Stomach (tissue), 4 donors: Measurements from ENCODE around the gene XPO6.
"Not testable (repeated sequence)": the region's sequence is repeated elsewhere in the genome, so short reads cannot be mapped to it uniquely, and the experiment has no call there.

Experiments used
- CTCF ChIP-seq, 7 experiments: fragments of 450-650 bp in 4 of 7; fragments of 200-600 bp in 3 of 7; sonication (generic) in 3 of 7; IDR thresholded peaks; one replicate each; pipeline ENCODE4 v1.5.1; 2016 to 2019; ENCODE audit warnings: antibody characterized with exemption in 7 of 7, control low read depth in 2 of 7, mild to moderate bottlenecking in 1 of 7
- POLR2A ChIP-seq, 4 donors: fragments of 450-650 bp; IDR thresholded peaks; one replicate each; pipeline ENCODE4 v1.6.1; 2016; ENCODE audit warnings: antibody characterized with exemption in 4 of 4, control low read depth in 2 of 4, mild to moderate bottlenecking in 1 of 4, moderate library complexity in 1 of 4

GRCh38 chr16:28115866-28116265 lies 95.9 kb downstream of the XPO6 start:
- TF ChIP-seq CTCF, POLR2A (IDR thresholded peaks at IDR 0.05): not testable (repeated sequence)
